GM19328 (cell line): ENCODE measurements around the gene PAX2.

Experiments used
- ATAC-seq: cut with Tn5 transposase; IDR thresholded peaks from one replicate; pipeline ENCODE4 v1.9.1; 2021; ENCODE audit warnings: mild to moderate bottlenecking, moderate library complexity; ENCODE audit not compliant: unreplicated experiment

The PAX2 gene

DNA sequence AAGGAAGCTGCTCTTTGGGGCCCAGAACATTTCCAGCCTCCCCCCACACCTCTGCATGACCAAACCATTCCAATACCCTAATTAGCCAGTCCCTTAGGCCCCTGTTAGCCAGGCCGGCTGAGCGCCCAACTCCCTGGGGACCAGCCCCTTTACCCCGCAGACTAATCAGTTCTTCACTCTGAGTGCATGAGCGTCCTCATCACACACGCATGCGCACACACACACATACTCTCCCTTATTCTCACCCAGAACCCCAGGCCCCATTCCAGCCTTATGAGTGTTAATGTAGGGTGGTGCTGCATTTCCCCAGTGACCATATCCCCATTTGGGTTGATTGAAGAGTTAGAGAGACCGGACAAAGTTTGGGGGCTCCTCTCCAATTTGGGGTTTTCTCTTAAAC is 90.4 kb downstream of the PAX2 start:
- no peak for ATAC-seq

- no peak for ATAC-seq
Observed at GRCh38 chr10:100836891-100837290, 91.5 kb downstream of the PAX2 start.

DNA sequence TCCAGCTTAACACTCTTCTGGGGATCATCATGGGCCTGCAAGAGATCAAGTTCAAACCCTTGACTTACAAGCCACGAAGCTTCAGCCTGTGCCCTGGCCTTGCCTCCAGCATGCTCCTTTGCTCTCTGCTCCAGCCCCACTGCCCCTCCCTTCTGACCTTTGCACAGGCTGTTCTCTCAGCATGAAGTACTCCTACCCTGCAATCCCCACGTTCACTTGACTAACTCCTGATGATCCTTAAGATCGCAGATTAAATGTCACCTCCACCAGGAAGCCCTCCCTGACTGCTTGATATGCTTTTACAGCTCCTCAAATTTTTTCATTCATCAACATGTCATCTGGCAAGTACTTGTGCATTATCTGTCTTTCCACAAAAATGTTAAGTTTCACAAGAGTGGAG is 91.9 kb downstream of the PAX2 start:
- ATAC-seq, result no peak

DNA sequence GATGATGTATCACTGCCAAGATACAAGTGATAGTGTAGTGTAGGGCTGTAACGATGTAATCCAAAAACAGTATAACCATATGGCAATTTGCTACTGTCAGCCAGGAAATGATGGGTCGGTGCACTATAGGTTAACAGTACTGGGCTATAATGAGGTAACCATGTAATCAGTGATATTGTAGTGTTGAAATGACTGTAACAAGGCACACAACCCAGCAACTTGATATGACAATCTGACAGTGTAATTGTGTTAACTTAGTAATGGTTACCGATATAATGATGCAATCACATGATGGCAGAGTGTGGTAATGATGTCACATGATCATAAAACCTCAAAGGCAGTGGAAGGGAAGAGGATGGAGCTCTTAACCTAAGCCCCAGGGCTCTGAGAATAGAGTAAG is 93.6 kb downstream of the PAX2 start:
- no peak for ATAC-seq

DNA sequence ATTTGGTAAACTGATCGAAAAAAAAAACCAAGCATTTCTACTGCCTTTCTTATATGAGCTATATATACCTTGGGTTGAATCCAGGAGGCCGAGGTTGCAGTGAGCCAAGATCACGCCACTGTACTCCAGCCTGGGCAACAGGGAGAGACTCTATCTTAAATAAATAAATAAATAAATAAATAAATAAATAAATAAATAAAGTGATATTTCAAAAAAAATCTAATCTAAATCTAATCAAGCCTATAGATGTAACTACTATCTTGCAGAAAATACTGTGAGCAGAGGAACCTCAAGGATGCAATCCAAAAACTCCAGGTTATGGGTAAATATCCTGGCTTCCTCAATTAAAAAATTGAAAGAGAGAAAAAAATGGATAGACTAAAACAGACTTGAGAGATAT is 96.1 kb downstream of the PAX2 start:
- no peak for ATAC-seq

DNA sequence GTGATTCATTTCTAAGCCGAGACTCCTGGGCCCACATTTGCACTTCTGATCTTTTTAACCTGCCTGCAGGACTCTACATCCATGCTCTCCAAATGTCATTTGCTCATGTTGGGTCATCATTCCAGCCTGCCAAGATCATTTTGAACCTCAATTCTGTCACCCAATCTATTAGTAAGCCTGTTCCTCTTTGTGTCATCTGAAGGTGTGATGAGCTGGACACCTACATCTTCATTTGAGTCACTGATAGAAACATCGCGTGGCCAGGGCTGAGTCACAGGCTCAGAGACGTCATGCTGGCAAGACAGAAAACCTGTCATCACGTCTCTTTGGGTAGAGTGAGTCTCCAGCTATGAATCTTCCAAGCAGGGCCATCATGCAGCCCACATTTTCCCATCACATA is 102.1 kb downstream of the PAX2 start:
- ATAC-seq, result no peak

DNA sequence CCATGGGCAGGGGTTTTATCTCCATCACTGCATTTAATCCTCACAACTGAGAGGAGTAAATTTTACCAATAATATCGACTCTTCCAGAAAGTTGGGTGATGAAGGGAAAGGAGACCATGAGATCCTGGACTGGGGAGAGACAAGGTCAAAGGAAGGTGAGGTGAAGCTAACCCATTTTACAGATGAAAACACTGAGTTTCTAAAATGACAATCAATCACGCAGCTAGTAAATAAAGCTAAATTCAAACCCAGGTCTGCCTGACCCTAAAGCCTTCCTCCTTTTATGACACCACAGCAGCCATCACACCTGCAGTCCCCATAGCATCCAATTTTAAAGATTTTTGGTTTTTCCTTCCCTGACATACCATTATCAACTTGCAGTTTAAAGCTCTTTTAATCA is 103.4 kb downstream of the PAX2 start:
- no peak for ATAC-seq

DNA sequence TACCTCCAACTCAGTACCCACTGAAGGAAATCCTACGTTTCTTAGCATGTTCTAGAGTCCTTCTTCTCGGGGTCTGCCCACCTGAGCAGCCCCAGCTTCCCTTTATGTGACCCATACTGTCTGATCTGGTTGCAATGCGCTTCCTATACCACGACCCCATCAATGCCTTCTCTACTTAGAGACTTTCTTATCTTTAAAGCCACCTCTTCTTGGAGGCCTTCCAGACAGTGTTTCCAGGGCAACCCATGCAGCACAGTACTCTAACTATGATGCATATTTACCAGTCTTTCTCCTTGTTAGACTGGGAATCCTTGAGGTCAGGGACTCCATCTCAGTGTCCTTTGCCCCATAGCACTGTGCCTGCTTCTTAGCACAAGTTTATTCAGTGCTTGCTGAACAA is 112.9 kb downstream of the PAX2 start:
- ATAC-seq, result no peak

GRCh38 chr10:100858747-100859483 is 113.5 kb downstream of the PAX2 start:
- ATAC-seq, result no peak

DNA sequence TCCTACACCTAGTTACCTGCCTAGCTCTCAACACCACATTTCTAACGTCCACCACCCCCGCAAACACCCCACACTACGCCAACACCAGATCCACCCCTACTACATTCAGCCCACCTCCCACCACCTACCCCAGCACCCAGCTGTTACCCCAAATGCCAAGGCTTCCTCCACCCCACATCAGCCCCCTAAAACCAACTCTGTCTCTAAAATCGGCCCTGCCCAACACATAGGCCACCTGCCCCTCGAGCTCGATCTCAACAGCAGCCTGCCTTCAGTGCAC is 114.0 kb downstream of the PAX2 start:
- ATAC-seq, result no peak

DNA sequence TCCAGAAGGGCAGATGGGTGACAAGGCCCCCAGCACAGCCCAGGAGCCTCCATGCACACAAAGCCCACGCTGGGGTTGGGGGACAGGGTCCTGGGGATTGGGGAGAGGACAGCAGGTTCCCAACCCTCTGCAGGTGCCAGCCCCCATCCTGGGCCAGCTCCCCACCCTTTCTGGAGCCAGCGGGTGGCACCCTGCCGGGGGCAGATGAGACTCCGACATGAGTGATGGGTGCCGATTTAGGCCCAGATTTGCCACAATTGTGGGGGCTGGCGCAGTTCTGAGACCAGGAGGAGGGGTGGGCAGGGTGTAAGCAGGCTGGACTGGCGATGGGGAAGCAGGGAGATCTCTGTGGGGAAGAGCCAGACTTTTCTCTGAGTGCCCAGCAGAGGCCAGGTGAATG is 118.1 kb downstream of the PAX2 start:
- no peak for ATAC-seq

- ATAC-seq, result no peak
Observed at GRCh38 chr10:100864036-100864885, 118.9 kb downstream of the PAX2 start.

GRCh38 chr10:100864978-100865377 is 119.6 kb downstream of the PAX2 start:
- ATAC-seq, result no peak

DNA sequence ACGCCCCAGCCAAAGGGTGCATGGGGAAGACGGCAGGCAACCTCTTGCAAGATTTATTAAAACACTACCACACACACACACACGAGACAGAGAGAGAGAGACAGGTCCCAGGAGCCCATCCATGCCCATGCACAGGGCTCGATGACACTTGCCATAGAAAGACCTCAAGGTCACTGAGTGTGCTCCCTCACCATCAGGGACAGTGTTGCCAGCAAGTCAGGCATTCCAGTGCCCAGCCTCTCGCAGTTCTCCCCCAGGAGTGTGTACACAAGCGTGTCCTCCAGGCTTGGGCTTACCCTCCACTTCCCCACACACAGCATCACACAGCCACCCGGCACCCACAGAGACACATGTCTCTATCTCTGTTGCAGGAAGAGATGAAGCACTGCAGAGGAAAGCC is 120.6 kb downstream of the PAX2 start:
- ATAC-seq, result no peak

GRCh38 chr10:100866575-100867098 is 121.3 kb downstream of the PAX2 start:
- no peak for ATAC-seq

- no peak for ATAC-seq
Observed at GRCh38 chr10:100867261-100867963, 122.0 kb downstream of the PAX2 start.

DNA sequence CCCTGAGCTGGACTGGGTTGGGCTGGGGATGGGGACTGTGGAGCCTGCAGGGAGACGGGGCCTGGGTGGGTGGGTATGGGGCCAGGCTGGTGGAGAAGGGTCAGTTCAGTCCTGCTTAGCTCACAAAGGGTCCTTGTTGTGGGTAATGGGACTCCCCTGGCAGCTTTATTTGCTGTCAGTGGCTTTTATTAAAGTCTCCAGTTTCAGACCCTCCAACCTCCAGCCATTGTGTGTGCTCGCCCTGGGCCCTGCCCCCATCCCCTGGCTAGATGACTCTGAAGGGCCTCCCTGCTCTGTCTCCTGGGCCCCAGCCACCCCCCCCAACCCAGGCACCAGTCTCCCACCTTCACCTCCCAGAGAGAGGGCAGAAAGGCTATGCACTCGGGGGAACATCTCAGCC is 123.0 kb downstream of the PAX2 start:
- no peak for ATAC-seq

DNA sequence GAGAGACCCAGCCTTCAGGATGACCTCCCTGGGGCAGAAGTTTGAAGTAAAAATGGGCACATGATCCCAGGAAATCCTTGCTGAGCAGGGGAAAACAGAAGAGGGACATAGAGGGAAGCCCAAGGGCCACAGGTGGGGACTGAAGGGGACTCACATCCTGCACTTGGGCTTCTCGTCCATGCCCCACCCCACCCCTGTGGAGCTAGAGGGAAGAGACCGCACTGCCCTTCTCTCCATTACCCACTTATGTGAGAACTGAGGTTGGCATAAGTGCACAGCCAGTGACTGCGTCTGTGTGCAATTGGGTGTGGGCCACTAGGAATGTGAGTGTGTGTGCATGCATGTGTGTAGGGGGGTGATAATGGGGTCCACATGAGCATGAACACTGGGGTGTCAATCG is 124.0 kb downstream of the PAX2 start:
- no peak for ATAC-seq

DNA sequence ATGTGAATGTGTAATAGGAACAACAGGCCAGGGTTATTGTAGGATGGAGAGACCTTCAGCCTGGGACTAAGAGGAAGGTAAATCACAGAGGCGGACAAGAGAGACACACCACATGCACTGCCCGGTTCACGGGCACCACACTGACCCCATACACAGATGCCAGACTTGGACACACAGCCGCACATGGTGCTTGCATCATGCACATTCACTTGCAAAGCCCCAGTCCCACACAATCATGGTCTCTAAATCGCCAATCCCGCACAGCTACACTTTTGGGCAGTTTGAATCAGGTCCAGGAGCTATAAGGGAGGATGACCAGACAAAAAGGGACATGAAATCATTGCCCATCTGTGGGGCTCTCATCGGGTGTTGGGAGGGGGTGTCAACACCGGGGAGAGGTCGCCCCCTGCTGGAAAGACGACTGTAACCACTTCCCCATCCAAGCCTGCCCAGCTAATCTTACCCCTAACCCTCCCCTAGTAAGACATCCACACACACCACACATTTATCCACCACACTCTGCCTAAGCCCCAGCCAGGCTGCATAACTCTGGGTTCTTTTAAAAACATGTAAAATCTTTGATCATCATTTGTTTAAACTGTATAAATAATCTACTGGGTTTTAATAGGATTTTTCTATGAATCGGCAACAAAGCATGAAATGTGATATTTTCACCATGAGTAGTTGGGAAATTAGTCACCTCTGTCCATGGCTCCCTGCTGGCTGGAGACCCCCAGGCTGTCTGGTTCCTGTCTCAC is 126.8 kb downstream of the PAX2 start:
- no peak for ATAC-seq

DNA sequence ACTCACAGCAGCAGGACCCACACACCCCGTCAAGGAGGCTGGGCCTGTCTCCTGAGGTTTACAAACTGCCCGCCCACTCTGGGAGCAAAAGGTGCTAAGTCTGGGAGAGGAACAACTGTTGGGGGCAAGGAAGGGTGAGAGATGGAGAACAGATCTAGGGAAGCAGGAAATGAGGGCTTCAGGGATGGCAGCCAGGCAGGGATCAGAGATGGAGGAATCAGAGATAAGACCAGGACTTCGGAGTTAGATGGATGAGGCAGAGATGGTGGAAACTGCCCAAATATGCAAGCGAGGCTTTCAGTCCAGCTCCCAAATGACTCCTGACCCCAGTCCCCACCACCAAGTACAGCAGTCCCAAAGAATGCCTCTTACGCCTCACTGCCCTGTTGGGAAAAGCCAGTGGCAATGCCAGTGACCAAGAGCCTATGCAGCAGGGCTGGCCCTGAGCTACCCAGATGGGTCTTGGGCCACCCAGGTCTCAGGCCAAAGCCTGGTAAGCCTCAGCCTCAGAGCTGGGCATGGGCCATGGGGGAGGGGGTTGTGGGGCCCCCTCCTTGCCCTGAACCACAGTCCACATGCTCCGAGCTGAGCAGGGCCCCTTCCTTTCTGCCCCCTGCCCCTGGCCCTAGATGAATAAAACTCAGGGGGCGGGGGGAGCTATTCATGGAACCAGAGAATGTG is 127.9 kb downstream of the PAX2 start:
- ATAC-seq, result no peak
